Measurements from ENCODE around the gene SCGB1A1.

GRCh38 chr11:62437616-62438015, 18.8 kb downstream of the SCGB1A1 start:
- no peak for TF ChIP-seq CTCF (IDR thresholded peaks at IDR 0.05; ENCODE audit: low read depth, low read length)
- no peak for TF ChIP-seq POLR2A (IDR thresholded peaks at IDR 0.05; ENCODE audit: extremely low read depth, insufficient read length)
- TF ChIP-seq MYC (IDR thresholded peaks at IDR 0.05; ENCODE audit: low read depth, low read length), result no peak
- TF ChIP-seq MAX (IDR thresholded peaks at IDR 0.05; ENCODE audit: low read depth, low read length), result no peak
